Neural cell (in vitro differentiated cells): Measurements from ENCODE around the gene ONECUT3.

ENCODE experiments used
- CTCF ChIP-seq: fragments of 450-650 bp; IDR thresholded peaks from 2 replicates; pipeline ENCODE4 v1.5.1; 2014; ENCODE audit warnings: antibody characterized with exemption, mild to moderate bottlenecking, moderate library complexity; ENCODE audit not compliant: poor library complexity, severe bottlenecking
- EP300 ChIP-seq: fragments of 450-650 bp; conservative IDR thresholded peaks from 2 replicates; pipeline ENCODE4 v1.6.1; 2014; ENCODE audit warnings: antibody characterized with exemption, mild to moderate bottlenecking, moderate library complexity; ENCODE audit not compliant: poor library complexity, severe bottlenecking
- EZH2 ChIP-seq: fragments of 200-600, 300-800 bp; shearing (Covaris generic), sonication (generic); IDR thresholded peaks from 2 replicates; pipeline ENCODE4 v1.6.1; 2014; ENCODE audit warnings: antibody characterized with exemption, low read length, borderline replicate concordance, mild to moderate bottlenecking; ENCODE audit not compliant: insufficient read depth, poor library complexity, severe bottlenecking
- POLR2AphosphoS5 ChIP-seq: IDR thresholded peaks from 2 replicates; pipeline ENCODE4 v1.6.1; 2012
- RAD21 ChIP-seq: fragments of 450-650 bp; conservative IDR thresholded peaks from 2 replicates; pipeline ENCODE4 v1.6.1; 2014; ENCODE audit warnings: antibody characterized with exemption, mild to moderate bottlenecking, moderate library complexity
- SMC3 ChIP-seq: fragments of 450-650 bp; conservative IDR thresholded peaks from 2 replicates; pipeline ENCODE4 v1.6.1; 2014; ENCODE audit warnings: antibody characterized with exemption, mild to moderate bottlenecking, moderate library complexity; ENCODE audit not compliant: poor library complexity
- TAF1 ChIP-seq: IDR thresholded peaks from 2 replicates; pipeline ENCODE4 v1.6.1; 2012; ENCODE audit warnings: low read depth

DNA sequence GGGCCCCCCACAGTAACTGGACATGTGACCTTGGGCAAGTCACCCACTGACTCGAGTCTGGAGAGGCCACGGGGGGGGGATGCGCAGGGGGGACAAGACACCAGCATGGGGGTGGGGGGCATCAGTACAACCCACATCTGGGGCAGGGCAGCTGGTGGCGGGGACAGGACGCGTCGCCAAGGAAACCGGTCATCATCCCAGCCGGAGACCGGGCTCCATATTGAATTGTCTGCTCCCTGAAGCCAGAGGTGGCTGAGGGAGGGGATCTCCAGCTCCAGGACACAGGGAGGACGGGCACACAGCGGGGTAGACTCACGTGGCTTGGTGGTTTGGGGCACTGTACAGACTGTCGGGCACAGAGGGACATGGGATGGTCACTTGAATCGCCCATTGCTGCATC is 11.4 kb downstream of the ONECUT3 start:
- TF ChIP-seq CTCF (no peak), SMC3 (no peak), RAD21 (no peak), EZH2 (peak; percentile 25), TAF1 (no peak), EP300 (no peak), POLR2AphosphoS5 (no peak)
